MCF 10A (cell line): ENCODE results near the gene HID1. TPM values are rescaled to one million over a fixed set of nuclear protein-coding genes. Genes with fewer than 3 reads are reported as not detected.

Experiments
- BruUV-seq: library from RNA; stranded (reverse); fragments of 400-500 nt; replicated peaks from 2 replicates; lab custom pipeline; 2021; lab: Mats Ljungman, UMichigan
- CTCF ChIA-PET: fragments of 300-600 bp; sonication (Branson Sonifier 250); formaldehyde crosslinking; extraction: SDS; loops from one replicate; lab custom pipeline; 2021; ENCODE audit warnings: antibody characterized with exemption, inconsistent platforms; lab: Yijun Ruan, JAX
- POLR2A ChIA-PET: fragments of 300-600, 350-650 bp; sonication (Branson Sonifier 250); formaldehyde crosslinking; extraction: SDS; loops from one replicate; lab custom pipeline; 2020; ENCODE audit warnings: antibody characterized with exemption, inconsistent platforms; lab: Yijun Ruan, JAX
- DNase-seq: peaks from one replicate; pipeline ENCODE4 v3.0.0-alpha.2; 2018; ENCODE audit not compliant: unreplicated experiment
- H3K27ac Mint-ChIP-seq: one replicate; pipeline ENCODE4 v1.8.0; 2022; ENCODE audit warnings: mild to moderate bottlenecking, low read depth, mixed read lengths; ENCODE audit not compliant: unreplicated experiment
- H3K27me3 Mint-ChIP-seq: one replicate; pipeline ENCODE4 v1.8.0; 2022; ENCODE audit warnings: mixed read lengths; ENCODE audit not compliant: insufficient read depth, unreplicated experiment
- H3K36me3 Mint-ChIP-seq: one replicate; pipeline ENCODE4 v1.8.0; 2022; ENCODE audit warnings: mild to moderate bottlenecking, moderate library complexity, mixed read lengths; ENCODE audit not compliant: insufficient read depth, unreplicated experiment
- H3K4me1 Mint-ChIP-seq: one replicate; pipeline ENCODE4 v1.8.0; 2022; ENCODE audit warnings: mixed read lengths; ENCODE audit not compliant: insufficient read depth, unreplicated experiment
- H3K4me3 Mint-ChIP-seq: one replicate; pipeline ENCODE4 v1.8.0; 2022; ENCODE audit warnings: mild to moderate bottlenecking, moderate library complexity, mixed read lengths; ENCODE audit not compliant: unreplicated experiment
- H3K9me3 Mint-ChIP-seq: one replicate; pipeline ENCODE4 v1.8.0; 2022; ENCODE audit warnings: mixed read lengths; ENCODE audit not compliant: unreplicated experiment
- CTCF ChIP-seq: fragments of 200-600 bp; IDR thresholded peaks from one replicate; pipeline ENCODE4 v1.8.0; 2022; ENCODE audit warnings: antibody characterized with exemption, mild to moderate bottlenecking; ENCODE audit not compliant: unreplicated experiment
- intact Hi-C: fragments of 100-400 bp; cut with micrococcal nuclease; formaldehyde crosslinking; loops from 2 replicates; pipeline ENCODE4 v1.14.1; 2022
- total RNA-seq: library from RNA; stranded (reverse); gene quantifications from 2 replicates; pipeline ENCODE4 v1.2.3, GENCODE V29; 2022

Gene HID1
- total RNA-seq, 1 experiment from 2014 or later: 3.2 TPM

DNA sequence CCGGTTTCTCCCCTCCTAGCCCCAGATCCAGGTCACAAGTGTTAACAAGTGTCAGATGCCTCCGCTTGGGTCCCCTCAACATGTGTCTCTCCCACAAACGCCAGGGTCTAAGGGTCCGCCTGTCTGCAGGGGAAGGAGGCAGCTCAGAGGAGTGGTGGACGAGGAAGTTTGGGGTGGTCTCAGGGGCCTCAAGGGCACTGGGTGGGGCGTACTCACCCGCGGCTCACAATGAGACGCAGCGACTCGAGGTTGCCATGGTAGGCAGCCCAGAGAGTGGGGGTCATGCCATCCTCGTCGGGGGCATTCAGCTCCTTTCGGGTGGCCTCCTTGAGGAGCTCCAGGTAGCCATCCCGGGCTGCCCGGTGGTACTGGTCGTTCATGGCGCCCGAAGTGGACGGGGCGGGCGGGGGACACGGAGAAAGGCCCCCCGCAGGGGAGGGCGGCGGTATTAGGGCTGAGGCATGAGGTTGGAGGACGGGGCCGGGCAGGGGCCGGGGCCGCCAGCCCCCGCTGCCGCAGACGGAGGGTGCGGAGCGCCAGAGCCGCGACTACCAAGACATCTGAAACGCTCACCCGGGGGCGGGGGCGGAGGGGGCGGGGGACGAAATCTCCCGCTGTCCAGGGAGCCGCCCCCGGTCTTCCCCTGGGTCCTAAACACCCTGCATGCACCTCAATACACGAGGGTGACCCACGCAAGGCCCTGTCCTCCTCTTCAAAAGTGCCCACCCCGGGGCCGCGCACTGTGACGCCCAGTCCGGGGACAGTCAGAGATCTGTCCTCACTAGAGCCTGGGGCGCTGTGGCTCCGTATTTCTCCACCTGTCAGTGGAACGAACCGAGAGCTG, 49.6 kb downstream of the HID1 start, which contains the start of gene USH1G:
Gene USH1G (minus strand): TSS at position 562 of the 844 bp plus-strand sequence. CDS start 182 bp downstream, at position 380.
- Mint-ChIP-seq H3K27me3 (peaks cover 29% of the 10 kb centered on the region), H3K4me1 (no peaks in the 10 kb centered on the region), H3K36me3 (no peaks in the 10 kb centered on the region), H3K4me3 (peak within 1 kb of the TSS; percentile 53), H3K9me3 (no peaks in the 10 kb centered on the region), H3K27ac (no peak within 1 kb of the TSS)
- ChIA-PET POLR2A (interaction anchor here (0.6 to 1.5 kb wide), 3 partner anchors 35 to 165 kb away, joined by 3 to 6 read pairs (median 5); no protein-coding TSS in a partner anchor), CTCF (interaction anchor here (0.7 to 11.5 kb wide), 9 partner anchors 30 to 251 kb away, joined by 3 to 233 read pairs (median 4); no protein-coding TSS in a partner anchor)
- peak; percentile 8 for DNase-seq
- no TSS peak for BruUV-seq
- intact Hi-C loops: loop anchor here (1.0 kb wide), 1 partner anchor 35 kb away; no protein-coding TSS in a partner anchor
- TF ChIP-seq CTCF: no peak

GRCh38 chr17:74922172-74922571, 50.4 kb downstream of the HID1 start:
- intact Hi-C loops: no loop called here
- Mint-ChIP-seq H3K9me3 (no peaks in the 10 kb centered on the region), H3K4me3 (no peak overlapping the region), H3K4me1 (no peaks in the 10 kb centered on the region), H3K27ac (no peak overlapping the region), H3K36me3 (no peaks in the 10 kb centered on the region), H3K27me3 (peaks cover 29% of the 10 kb centered on the region)
- no peak for DNase-seq
- ChIA-PET POLR2A (interaction anchor here (0.6 to 1.5 kb wide), 3 partner anchors 35 to 164 kb away, joined by 3 to 6 read pairs (median 3); no protein-coding TSS in a partner anchor), CTCF (interaction anchor here (1.1 to 11.5 kb wide), 4 partner anchors 31 to 249 kb away, joined by 3 to 233 read pairs (median 6); no protein-coding TSS in a partner anchor)
- no peak for TF ChIP-seq CTCF
- BruUV-seq: no TSS peak

DNA sequence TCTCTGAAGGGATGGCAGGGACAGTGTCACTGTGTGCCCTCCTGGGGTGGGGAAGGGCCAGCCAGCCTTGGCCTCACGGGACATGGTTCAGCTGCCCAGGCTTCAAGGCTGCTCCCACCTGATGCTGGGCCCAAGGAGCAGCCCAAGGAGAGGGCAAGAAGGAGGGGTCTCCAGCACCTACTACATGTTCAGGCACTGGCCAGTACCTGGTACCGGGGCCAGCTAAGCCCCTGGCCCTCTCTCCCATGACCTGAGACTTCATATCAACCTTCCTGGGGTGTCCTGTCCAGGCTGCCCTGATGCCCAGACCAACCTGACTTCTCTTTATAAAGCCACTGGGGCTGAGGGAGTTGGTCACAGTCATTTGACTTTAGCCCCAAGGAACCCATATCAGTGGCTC, 50.8 kb downstream of the HID1 start:
- CTCF ChIA-PET: interaction anchor here (1.2 to 11.5 kb wide), 2 partner anchors 38 to 249 kb away, joined by 4 to 233 read pairs; no protein-coding TSS in a partner anchor

More for the DNA sequence above, 50.8 kb downstream of the HID1 start:
- Mint-ChIP-seq H3K27me3 (peaks cover 30% of the 10 kb centered on the region), H3K4me3 (no peak overlapping the region), H3K9me3 (no peaks in the 10 kb centered on the region), H3K36me3 (no peaks in the 10 kb centered on the region), H3K27ac (no peak overlapping the region), H3K4me1 (no peaks in the 10 kb centered on the region)
- intact Hi-C loops: no loop called here
- TF ChIP-seq CTCF: no peak
- DNase-seq: no peak
- POLR2A ChIA-PET: interaction anchor here (1.2 to 1.5 kb wide), 3 partner anchors 36 to 43 kb away, joined by 3 to 6 read pairs (median 4); no protein-coding TSS in a partner anchor
- BruUV-seq: no TSS peak
